Sigmoid colon (tissue), 7 donors: ENCODE data around the gene TTC38. TPM values are rescaled to one million over a fixed set of nuclear protein-coding genes. Genes with fewer than 3 reads are reported as not detected.

Experiments
- DNase-seq: peaks from one replicate; pipeline ENCODE4 v3.0.0-alpha.2; 2019
- H3K27ac ChIP-seq, 4 donors: fragments of 200-600 bp; sonication (generic); one replicate each; pipeline ENCODE4 v1.5.1; 2016 to 2019; ENCODE audit warnings: mild to moderate bottlenecking in 1 of 4
- H3K27me3 ChIP-seq, 3 donors: fragments of 200-600 bp; sonication (generic); one replicate each; pipeline ENCODE4 v1.5.1; 2019; ENCODE audit warnings: mild to moderate bottlenecking in 1 of 3
- H3K36me3 ChIP-seq, 4 donors: fragments of 200-600 bp; sonication (generic); one replicate each; pipeline ENCODE4 v1.5.1; 2016 to 2019
- H3K4me1 ChIP-seq, 4 donors: fragments of 200-600 bp; sonication (generic); one replicate each; pipeline ENCODE4 v1.5.1; 2017 to 2019
- H3K4me3 ChIP-seq, 4 donors: fragments of 200-600 bp; sonication (generic); one replicate each; pipeline ENCODE4 v1.5.1; 2017 to 2019; ENCODE audit warnings: mild to moderate bottlenecking in 2 of 4, moderate library complexity in 1 of 4
- H3K9me3 ChIP-seq, 4 donors: fragments of 200-600 bp in 3 of 4; sonication (generic) in 3 of 4; one replicate each; pipeline versions ENCODE4 v1.5.1 to v1.6.1; 2013 to 2019
- EP300 ChIP-seq, 4 donors: sonication (generic); formaldehyde crosslinking; IDR thresholded peaks; one replicate each; pipeline ENCODE4 v1.6.1; 2017; ENCODE audit warnings: antibody characterized with exemption in 4 of 4
- POLR2A ChIP-seq, 2 donors: fragments of 450-650 bp; IDR thresholded peaks; one replicate each; pipeline ENCODE4 v1.6.1; 2016; ENCODE audit warnings: antibody characterized with exemption in 2 of 2, mild to moderate bottlenecking in 2 of 2, moderate library complexity in 2 of 2
- POLR2AphosphoS5 ChIP-seq, 4 donors: sonication (generic); formaldehyde crosslinking; IDR thresholded peaks; one replicate each; pipeline ENCODE4 v1.6.1; 2017; ENCODE audit warnings: antibody characterized with exemption in 4 of 4
- WGBS, 2 donors: extraction: QIAGEN DNeasy Blood & Tissue Kit; methylation state at CpG; one replicate each; pipeline ENCODE4 v1.1.7; 2013; 5-methylcytosine and 5-hydroxymethylcytosine counted together
- intact Hi-C: fragments of 100-400 bp; cut with DNase I; formaldehyde crosslinking; loops from one replicate; pipeline ENCODE4 v1.15.1; 2023
- polyA plus RNA-seq, 3 donors: library from polyadenylated mRNA; stranded (reverse); fragments of 200-250 nt; gene quantifications; one replicate each; pipeline ENCODE4 v1.2.3, GENCODE V29; 2013
- total RNA-seq, 4 donors: library from RNA; depleted of rRNA; stranded (reverse); fragments of >200 nt; gene quantifications; one replicate each; pipeline ENCODE4 v1.1.0, GENCODE V29; 2016
- TF ChIP-seq, protein P1 (sequence below), 4 experiments: fragments of 450-650 bp in 3 of 4; fragments of 200-600 bp in 1 of 4; IDR thresholded peaks; one replicate each; pipeline ENCODE4 v1.5.1; 2016 to 2019; ENCODE audit warnings: antibody characterized with exemption in 4 of 4, mild to moderate bottlenecking in 3 of 4, moderate library complexity in 2 of 4
- donor health status: healthy with polysubstance abuse.
- donor health status: Bipolar disorder and iron deficiency.
- donor health status: healthy.

Gene TTC38
- total and polyA plus RNA-seq, 7 donors: 34.6 to 105 (median 56.0) TPM

DNA sequence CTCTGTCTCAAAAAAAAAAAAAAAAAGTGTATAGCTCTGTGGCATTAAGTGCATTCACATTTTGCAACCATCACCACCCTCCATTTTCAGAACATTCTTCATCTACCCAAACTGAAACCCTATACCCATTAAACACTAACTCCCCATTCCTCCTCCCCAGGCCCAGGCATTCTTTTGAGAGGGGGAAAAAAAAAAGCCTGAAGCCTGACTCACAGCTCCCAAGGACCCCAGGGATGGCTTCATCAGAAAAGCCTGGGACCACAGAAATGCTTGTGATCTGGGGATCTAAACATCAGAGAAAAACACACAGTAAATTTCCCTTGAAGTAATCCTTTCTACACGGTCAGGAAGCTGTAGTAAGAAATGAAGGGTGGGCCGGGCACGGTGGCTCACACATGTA lies 18.2 kb downstream of the TTC38 start:
- TF ChIP-seq EP300 (IDR thresholded peaks at IDR 0.05) (no peak), POLR2A (IDR thresholded peaks at IDR 0.05) (no peak), POLR2AphosphoS5 (IDR thresholded peaks at IDR 0.05) (no peak)
- TF ChIP-seq, protein P1, sequence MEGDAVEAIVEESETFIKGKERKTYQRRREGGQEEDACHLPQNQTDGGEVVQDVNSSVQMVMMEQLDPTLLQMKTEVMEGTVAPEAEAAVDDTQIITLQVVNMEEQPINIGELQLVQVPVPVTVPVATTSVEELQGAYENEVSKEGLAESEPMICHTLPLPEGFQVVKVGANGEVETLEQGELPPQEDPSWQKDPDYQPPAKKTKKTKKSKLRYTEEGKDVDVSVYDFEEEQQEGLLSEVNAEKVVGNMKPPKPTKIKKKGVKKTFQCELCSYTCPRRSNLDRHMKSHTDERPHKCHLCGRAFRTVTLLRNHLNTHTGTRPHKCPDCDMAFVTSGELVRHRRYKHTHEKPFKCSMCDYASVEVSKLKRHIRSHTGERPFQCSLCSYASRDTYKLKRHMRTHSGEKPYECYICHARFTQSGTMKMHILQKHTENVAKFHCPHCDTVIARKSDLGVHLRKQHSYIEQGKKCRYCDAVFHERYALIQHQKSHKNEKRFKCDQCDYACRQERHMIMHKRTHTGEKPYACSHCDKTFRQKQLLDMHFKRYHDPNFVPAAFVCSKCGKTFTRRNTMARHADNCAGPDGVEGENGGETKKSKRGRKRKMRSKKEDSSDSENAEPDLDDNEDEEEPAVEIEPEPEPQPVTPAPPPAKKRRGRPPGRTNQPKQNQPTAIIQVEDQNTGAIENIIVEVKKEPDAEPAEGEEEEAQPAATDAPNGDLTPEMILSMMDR (IDR thresholded peaks at IDR 0.05): no peak
- Histone ChIP-seq H3K9me3 (no peaks in the 10 kb centered on the region), H3K27me3 (no peaks in the 10 kb centered on the region), H3K4me3 (no peak overlapping the region), H3K36me3 (peaks cover 30 to 90% (median 41%) of the 10 kb centered on the region in 4 donors), H3K27ac (no peak overlapping the region), H3K4me1 (no peaks in the 10 kb centered on the region)
- 94 to 96% methylated on average over 3 of the region's 3 CpGs for WGBS, 2 donors
- no peak for DNase-seq
- intact Hi-C loops: no loop called here

DNA sequence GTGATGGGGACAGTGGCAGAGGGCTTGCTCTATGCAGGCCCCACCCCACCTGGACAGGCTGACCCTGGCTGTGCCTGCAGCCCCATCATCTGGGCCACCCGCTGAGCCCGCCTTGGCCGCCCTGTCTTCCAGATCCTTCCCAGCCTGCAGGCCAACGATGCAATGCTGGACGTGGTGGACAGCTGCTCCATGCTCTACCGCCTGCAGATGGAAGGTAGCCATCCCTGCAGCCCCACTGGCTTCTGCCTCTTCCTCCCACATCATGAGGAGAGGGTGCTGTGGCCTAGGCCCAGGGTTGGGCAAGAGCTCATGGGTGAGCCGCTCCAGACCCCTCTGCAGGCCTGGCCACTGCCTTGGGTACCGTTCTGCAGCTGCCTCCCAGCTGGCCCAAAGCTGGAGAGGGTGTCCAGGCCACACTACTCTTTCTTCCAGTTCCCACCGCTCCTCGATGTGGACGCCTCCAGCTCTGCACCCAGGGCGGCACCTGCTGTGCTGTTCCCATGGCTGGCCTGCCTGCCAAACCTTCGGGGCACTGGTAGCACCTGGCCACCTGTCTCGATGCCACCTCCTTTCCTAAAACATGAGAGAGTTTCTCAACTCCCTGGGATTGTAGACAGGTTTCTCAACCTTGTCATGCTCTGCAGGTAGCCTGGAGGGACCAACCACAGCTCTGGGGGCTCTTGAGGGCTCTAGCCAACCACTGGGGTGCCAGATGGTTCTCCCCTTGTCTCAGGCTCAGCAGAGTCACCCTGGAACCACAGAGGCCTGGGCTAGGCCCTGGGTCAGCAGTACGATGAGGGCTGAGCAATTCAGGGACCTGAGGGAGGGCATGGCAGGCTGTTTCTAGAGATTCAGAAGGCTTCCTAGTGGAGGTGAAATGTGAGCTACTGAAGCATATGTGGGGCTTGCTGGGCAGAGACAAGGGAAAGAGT lies 19.4 kb downstream of the TTC38 start:
- peaks cover 22 to 90% (median 38%) of the 10 kb centered on the region in 4 donors for H3K36me3 ChIP-seq
- intact Hi-C loops: no loop called here
- H3K27me3 ChIP-seq: no peaks in the 10 kb centered on the region
- TF ChIP-seq POLR2A (IDR thresholded peaks at IDR 0.05) (no peak), POLR2AphosphoS5 (IDR thresholded peaks at IDR 0.05) (no peak), EP300 (IDR thresholded peaks at IDR 0.05) (no peak)
- TF ChIP-seq, protein P1 (IDR thresholded peaks at IDR 0.05): no peak
- peaks cover 0 to 3% (median 0%) of the 10 kb centered on the region in 4 donors for H3K9me3 ChIP-seq
- WGBS, 2 donors: 90 to 92% methylated on average over 15 of the region's 15 CpGs
- DNase-seq: no peak
- H3K27ac ChIP-seq: peak overlapping the region in 1 of 4 donors; percentile 25
- no peaks in the 10 kb centered on the region for H3K4me1 ChIP-seq
- no peak overlapping the region for H3K4me3 ChIP-seq

DNA sequence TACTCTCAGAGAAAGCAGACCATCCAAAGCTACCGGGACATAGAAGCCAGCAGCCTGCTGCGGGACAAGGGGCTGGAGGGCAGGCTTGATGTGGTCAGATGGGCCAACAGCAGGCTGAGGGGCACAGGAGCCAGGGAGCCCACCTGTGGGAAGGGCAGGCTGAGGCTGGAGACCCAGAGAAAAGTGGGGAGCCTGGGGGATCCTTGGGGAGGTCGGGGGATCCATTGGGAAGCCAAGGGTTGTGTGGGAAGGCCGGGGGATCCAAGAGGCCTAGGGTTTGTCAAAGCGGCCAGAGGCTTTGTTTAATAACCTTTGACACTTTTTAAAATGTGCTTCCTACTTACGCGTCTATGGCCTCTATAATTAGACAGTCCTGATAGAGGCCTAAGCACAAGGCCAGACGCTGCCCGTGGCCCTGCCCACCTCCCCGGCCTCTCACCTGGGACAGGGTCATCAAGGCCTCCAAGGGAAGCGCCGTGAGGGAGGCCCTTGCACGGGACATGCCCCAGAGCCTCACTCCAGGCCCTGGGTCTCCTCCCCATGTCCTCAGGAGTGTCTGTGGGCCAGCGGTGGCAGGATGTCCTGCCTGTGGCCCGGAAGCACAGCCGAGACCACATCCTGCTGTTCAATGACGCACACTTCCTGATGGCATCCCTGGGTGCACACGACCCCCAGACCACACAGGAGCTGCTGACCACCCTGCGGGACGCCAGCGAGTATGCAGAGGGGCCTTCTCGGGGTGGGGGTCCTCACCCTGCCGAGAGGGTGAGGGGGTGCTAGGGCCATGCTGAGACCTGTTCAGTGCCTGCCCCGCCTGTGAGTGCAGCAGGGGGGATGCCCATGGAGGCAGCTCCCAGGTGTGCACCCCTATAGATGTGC lies 20.3 kb downstream of the TTC38 start:
- DNase-seq: no peak
- TF ChIP-seq EP300 (IDR thresholded peaks at IDR 0.05) (no peak), POLR2A (IDR thresholded peaks at IDR 0.05) (no peak), POLR2AphosphoS5 (IDR thresholded peaks at IDR 0.05) (no peak)
- TF ChIP-seq, protein P1 (IDR thresholded peaks at IDR 0.05): no peak
- WGBS, 2 donors: 58 to 82% methylated on average over 24 of the region's 24 CpGs
- peak overlapping the region in 1 of 4 donors; percentile 25 for H3K27ac ChIP-seq
- no peaks in the 10 kb centered on the region for H3K27me3 ChIP-seq
- H3K4me1 ChIP-seq: no peaks in the 10 kb centered on the region
- peaks cover 0 to 3% (median 0%) of the 10 kb centered on the region in 4 donors for H3K9me3 ChIP-seq
- H3K36me3 ChIP-seq: peaks cover 22 to 90% (median 39%) of the 10 kb centered on the region in 4 donors
- intact Hi-C loops: no loop called here
- peak overlapping the region in 1 of 4 donors; percentile 0 for H3K4me3 ChIP-seq

DNA sequence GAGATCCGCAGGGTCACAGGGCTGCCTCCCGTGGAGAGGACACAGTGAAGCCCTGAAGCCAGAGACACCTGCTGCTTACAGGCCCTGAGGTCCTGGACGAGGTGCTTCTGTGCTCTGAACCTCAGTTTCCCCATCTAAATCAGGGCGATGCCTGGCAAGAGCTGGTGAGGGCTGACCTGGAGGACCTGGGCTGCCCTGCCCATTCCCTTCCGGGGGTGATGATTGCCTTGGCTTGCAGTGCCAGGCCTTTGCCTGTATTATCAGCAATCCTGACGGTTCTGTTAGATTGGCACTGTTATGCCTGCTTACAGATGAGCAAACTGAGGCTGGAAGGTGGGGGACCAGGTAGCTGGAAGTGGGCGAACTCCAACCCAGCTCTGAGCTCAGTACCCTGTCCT lies 21.0 kb downstream of the TTC38 start:
- H3K36me3 ChIP-seq: peaks cover 22 to 91% (median 38%) of the 10 kb centered on the region in 4 donors
- H3K4me3 ChIP-seq: no peak overlapping the region
- H3K27me3 ChIP-seq: no peaks in the 10 kb centered on the region
- H3K27ac ChIP-seq: no peak overlapping the region
- no peak for DNase-seq
- TF ChIP-seq POLR2A (IDR thresholded peaks at IDR 0.05) (no peak), POLR2AphosphoS5 (IDR thresholded peaks at IDR 0.05) (no peak)
- TF ChIP-seq, protein P1 (IDR thresholded peaks at IDR 0.05): no peak
- 92 to 93% methylated on average over 7 of the region's 7 CpGs for WGBS, 2 donors
- intact Hi-C loops: no loop called here
- H3K4me1 ChIP-seq: no peaks in the 10 kb centered on the region
- peaks cover 0 to 3% (median 0%) of the 10 kb centered on the region in 4 donors for H3K9me3 ChIP-seq
